Trophoblast cell (in vitro differentiated cells and primary cell): ENCODE data around the gene CRX.

Experiments
- DNase-seq, 2 donors: peaks; one replicate each; pipeline ENCODE4 v3.0.0-alpha.2; 2016
- H2AFZ ChIP-seq: 2 replicates; pipeline ENCODE4 v1.6.1; 2013; ENCODE audit warnings: low read length, moderate library complexity, mild to moderate bottlenecking; ENCODE audit not compliant: insufficient read depth, poor library complexity
- H2AK5ac ChIP-seq: 2 replicates; pipeline ENCODE4 v1.6.1; 2013; ENCODE audit warnings: mild to moderate bottlenecking, low read length
- H2BK120ac ChIP-seq: 2 replicates; pipeline ENCODE4 v1.6.1; 2013; ENCODE audit warnings: low read length, mild to moderate bottlenecking, moderate library complexity; ENCODE audit not compliant: insufficient read depth, poor library complexity
- H2BK12ac ChIP-seq: 2 replicates; pipeline ENCODE4 v1.6.1; 2013; ENCODE audit warnings: mild to moderate bottlenecking, low read length, moderate library complexity
- H2BK5ac ChIP-seq: 2 replicates; pipeline ENCODE4 v1.6.1; 2013; ENCODE audit warnings: low read length, low read depth, moderate library complexity, mild to moderate bottlenecking; ENCODE audit not compliant: poor library complexity
- H3K14ac ChIP-seq: 2 replicates; pipeline ENCODE4 v1.6.1; 2013; ENCODE audit warnings: mild to moderate bottlenecking, low read length
- H3K18ac ChIP-seq: 2 replicates; pipeline ENCODE4 v1.6.1; 2013; ENCODE audit warnings: mild to moderate bottlenecking, low read length
- H3K23ac ChIP-seq: 2 replicates; pipeline ENCODE4 v1.6.1; 2013; ENCODE audit warnings: low read length
- H3K27ac ChIP-seq: 2 replicates; pipeline ENCODE4 v1.5.1; 2013; ENCODE audit warnings: low read depth, mild to moderate bottlenecking, inconsistent platforms, low read length, moderate library complexity
- H3K27me3 ChIP-seq: 2 replicates; pipeline ENCODE4 v1.6.1; 2013; ENCODE audit warnings: inconsistent platforms, mild to moderate bottlenecking, low read length, moderate library complexity; ENCODE audit not compliant: insufficient read depth
- H3K36me3 ChIP-seq, 2 experiments: 1 replicate in 1 of 2; 2 replicates in 1 of 2; pipeline ENCODE4 v1.6.1; 2013; ENCODE audit warnings: low read length in 2 of 2, mild to moderate bottlenecking in 2 of 2, moderate library complexity in 1 of 2; ENCODE audit not compliant: insufficient read depth in 2 of 2, control insufficient read depth in 1 of 2
- H3K4ac ChIP-seq: 2 replicates; pipeline ENCODE4 v1.6.1; 2013; ENCODE audit warnings: low read depth, mild to moderate bottlenecking, low read length, moderate library complexity
- H3K4me1 ChIP-seq, 2 experiments: 1 replicate in 1 of 2; 2 replicates in 1 of 2; pipeline ENCODE4 v1.6.1; 2013; ENCODE audit warnings: low read length in 2 of 2, mild to moderate bottlenecking in 2 of 2, moderate library complexity in 1 of 2; ENCODE audit not compliant: insufficient read depth in 2 of 2, control insufficient read depth in 1 of 2
- H3K4me2 ChIP-seq: 2 replicates; pipeline ENCODE4 v1.6.1; 2013; ENCODE audit warnings: inconsistent platforms, mild to moderate bottlenecking, low read length, moderate library complexity
- H3K4me3 ChIP-seq: 2 replicates; pipeline ENCODE4 v1.5.1; 2013; ENCODE audit warnings: mild to moderate bottlenecking, low read depth, low read length, inconsistent platforms
- H3K79me1 ChIP-seq: one replicate; pipeline ENCODE4 v1.6.1; 2013; ENCODE audit warnings: low read length
- H3K79me2 ChIP-seq: 2 replicates; pipeline ENCODE4 v1.6.1; 2013; ENCODE audit warnings: low read length, mild to moderate bottlenecking; ENCODE audit not compliant: control insufficient read depth, insufficient read depth, poor library complexity
- H3K9ac ChIP-seq: 2 replicates; pipeline ENCODE4 v1.6.1; 2013; ENCODE audit warnings: mild to moderate bottlenecking, low read length
- H3K9me3 ChIP-seq: 2 replicates; pipeline ENCODE4 v1.6.1; 2013; ENCODE audit warnings: low read depth, mild to moderate bottlenecking, control low read depth, inconsistent platforms, low read length; ENCODE audit not compliant: insufficient read depth
- H4K12ac ChIP-seq: 2 replicates; pipeline ENCODE4 v1.6.1; 2013; ENCODE audit warnings: low read depth, mild to moderate bottlenecking, low read length, moderate library complexity
- H4K8ac ChIP-seq: 2 replicates; pipeline ENCODE4 v1.6.1; 2013; ENCODE audit warnings: low read depth, mild to moderate bottlenecking, low read length, moderate library complexity
- H4K91ac ChIP-seq: one replicate; pipeline ENCODE4 v1.6.1; 2013; ENCODE audit warnings: low read depth, mild to moderate bottlenecking, low read length, moderate library complexity
- WGBS: extraction: QIAGEN DNeasy Blood & Tissue Kit; methylation state at CpG from one replicate; pipeline ENCODE4 v1.1.7; 2013; ENCODE audit warnings: missing lambda C conversion rate; ENCODE audit not compliant: insufficient read length, insufficient coverage; ENCODE audit errors: extremely low coverage; 5-methylcytosine and 5-hydroxymethylcytosine counted together

CRX gene

DNA sequence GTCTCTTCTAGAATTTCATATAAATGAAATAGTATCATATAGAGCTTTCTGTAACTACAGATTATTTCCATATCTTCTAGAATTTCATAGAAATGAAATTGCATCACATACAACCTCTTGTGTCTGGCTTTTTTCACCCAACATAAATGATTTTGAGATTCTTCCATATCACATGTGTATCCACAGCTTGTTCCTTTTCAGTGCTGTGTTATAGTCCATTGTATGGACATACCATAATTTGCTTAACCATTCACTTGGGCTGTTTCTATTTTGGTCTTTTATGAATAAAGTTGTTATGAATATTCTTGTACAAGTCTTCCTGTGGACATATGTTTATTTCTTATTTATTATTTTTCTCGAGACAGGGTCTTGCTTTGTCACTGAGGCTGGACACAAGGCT is 29.1 kb upstream of the CRX start:
- H2BK5ac ChIP-seq, result no peak overlapping the region
- H3K27ac ChIP-seq, result no peak overlapping the region
- H3K9me3 ChIP-seq, result no peaks in the 10 kb centered on the region
- H2BK12ac ChIP-seq, result no peak overlapping the region
- no peak overlapping the region for H3K18ac ChIP-seq
- H3K27me3 ChIP-seq, result no peaks in the 10 kb centered on the region
- no peak overlapping the region for H3K4me3 ChIP-seq
- H3K4me1 ChIP-seq, result no peaks in the 10 kb centered on the region
- H3K79me1 ChIP-seq, result no peaks in the 10 kb centered on the region
- no peak overlapping the region for H2AK5ac ChIP-seq
- no peak overlapping the region for H4K8ac ChIP-seq
- no peak overlapping the region for H4K12ac ChIP-seq
- H3K79me2 ChIP-seq, result no peaks in the 10 kb centered on the region
- H3K14ac ChIP-seq, result no peak overlapping the region
- WGBS, result no CpG with 5 or more reads among the region's 1 CpG
- H3K36me3 ChIP-seq, result no peaks in the 10 kb centered on the region
- no peak overlapping the region for H2BK120ac ChIP-seq
- no peak for DNase-seq
- H3K23ac ChIP-seq, result no peak overlapping the region
- no peak overlapping the region for H3K4ac ChIP-seq
- H4K91ac ChIP-seq, result no peak overlapping the region
- H3K9ac ChIP-seq, result no peak overlapping the region
- H3K4me2 ChIP-seq, result no peak overlapping the region
- H2AFZ ChIP-seq, result no peak overlapping the region

DNA sequence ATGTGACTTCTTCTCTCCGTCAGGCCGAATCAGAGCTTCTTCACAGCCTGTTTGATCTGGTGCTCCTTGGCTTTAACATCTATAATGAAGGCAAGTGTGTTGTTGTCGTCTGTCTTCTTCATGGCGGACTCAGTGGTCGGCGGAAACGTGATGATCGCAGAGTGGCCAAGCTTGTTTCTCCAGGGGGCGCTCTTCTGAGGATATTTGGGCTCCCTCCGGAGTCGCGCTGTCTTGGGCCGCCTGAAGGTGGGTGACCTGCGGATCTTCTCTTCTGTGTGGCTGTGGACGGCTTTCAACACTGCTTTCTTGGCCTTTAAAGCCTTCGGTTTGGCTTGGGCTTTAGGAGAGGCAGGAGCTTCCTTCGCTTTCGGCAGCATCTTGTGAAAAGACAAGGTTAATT is 27.2 kb upstream of the CRX start:
- no CpG with 5 or more reads among the region's 18 CpGs for WGBS
- Histone ChIP-seq H3K4ac (no peak overlapping the region), H3K14ac (no peak overlapping the region), H3K27ac (no peak overlapping the region), H3K4me2 (no peak overlapping the region), H2BK12ac (no peak overlapping the region), H3K9me3 (no peaks in the 10 kb centered on the region), H3K18ac (no peak overlapping the region), H3K4me1 (no peaks in the 10 kb centered on the region), H4K91ac (no peak overlapping the region), H2AK5ac (no peak overlapping the region), H3K36me3 (no peaks in the 10 kb centered on the region), H3K4me3 (no peak overlapping the region), H2BK120ac (no peak overlapping the region), H4K8ac (no peak overlapping the region), H3K27me3 (no peaks in the 10 kb centered on the region), H2BK5ac (no peak overlapping the region), H3K23ac (no peak overlapping the region), H4K12ac (no peak overlapping the region), H2AFZ (no peak overlapping the region), H3K79me2 (no peaks in the 10 kb centered on the region), H3K9ac (no peak overlapping the region), H3K79me1 (no peaks in the 10 kb centered on the region)
- peak in 1 of 2 donors; percentile 24 for DNase-seq

DNA sequence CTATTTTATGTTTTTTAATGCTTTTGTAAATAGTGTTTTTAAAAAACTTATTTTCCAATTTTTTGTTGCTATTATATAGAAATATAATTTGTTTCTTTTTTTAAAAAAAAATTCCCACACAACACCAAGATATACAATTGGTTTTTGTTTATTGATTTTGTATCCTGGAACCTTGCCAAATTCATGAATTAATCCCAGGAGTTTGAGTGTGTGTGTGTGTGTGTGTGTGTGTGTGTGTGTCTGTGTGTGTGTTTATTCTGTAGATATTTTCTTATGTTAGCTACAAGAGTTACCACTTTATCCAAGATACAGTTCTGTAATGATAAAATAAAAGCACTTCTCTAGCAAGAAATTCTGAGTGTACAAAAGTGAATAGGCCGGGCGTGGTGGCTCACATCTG is 25.0 kb upstream of the CRX start:
- no peak overlapping the region for H3K23ac ChIP-seq
- H4K12ac ChIP-seq, result no peak overlapping the region
- H3K27ac ChIP-seq, result no peak overlapping the region
- H3K9me3 ChIP-seq, result no peaks in the 10 kb centered on the region
- H3K9ac ChIP-seq, result no peak overlapping the region
- DNase-seq, result no peak
- no peak overlapping the region for H2BK12ac ChIP-seq
- no peak overlapping the region for H4K91ac ChIP-seq
- H3K36me3 ChIP-seq, result no peaks in the 10 kb centered on the region
- H3K4me3 ChIP-seq, result no peak overlapping the region
- no peaks in the 10 kb centered on the region for H3K4me1 ChIP-seq
- no peaks in the 10 kb centered on the region for H3K27me3 ChIP-seq
- no peak overlapping the region for H2BK120ac ChIP-seq
- no peak overlapping the region for H3K4me2 ChIP-seq
- H3K4ac ChIP-seq, result no peak overlapping the region
- no peak overlapping the region for H2AFZ ChIP-seq
- H3K79me2 ChIP-seq, result no peaks in the 10 kb centered on the region
- no CpG with 5 or more reads among the region's 2 CpGs for WGBS
- no peak overlapping the region for H3K14ac ChIP-seq
- no peak overlapping the region for H4K8ac ChIP-seq
- no peak overlapping the region for H3K18ac ChIP-seq
- no peak overlapping the region for H2AK5ac ChIP-seq
- H3K79me1 ChIP-seq, result no peaks in the 10 kb centered on the region
- no peak overlapping the region for H2BK5ac ChIP-seq

DNA sequence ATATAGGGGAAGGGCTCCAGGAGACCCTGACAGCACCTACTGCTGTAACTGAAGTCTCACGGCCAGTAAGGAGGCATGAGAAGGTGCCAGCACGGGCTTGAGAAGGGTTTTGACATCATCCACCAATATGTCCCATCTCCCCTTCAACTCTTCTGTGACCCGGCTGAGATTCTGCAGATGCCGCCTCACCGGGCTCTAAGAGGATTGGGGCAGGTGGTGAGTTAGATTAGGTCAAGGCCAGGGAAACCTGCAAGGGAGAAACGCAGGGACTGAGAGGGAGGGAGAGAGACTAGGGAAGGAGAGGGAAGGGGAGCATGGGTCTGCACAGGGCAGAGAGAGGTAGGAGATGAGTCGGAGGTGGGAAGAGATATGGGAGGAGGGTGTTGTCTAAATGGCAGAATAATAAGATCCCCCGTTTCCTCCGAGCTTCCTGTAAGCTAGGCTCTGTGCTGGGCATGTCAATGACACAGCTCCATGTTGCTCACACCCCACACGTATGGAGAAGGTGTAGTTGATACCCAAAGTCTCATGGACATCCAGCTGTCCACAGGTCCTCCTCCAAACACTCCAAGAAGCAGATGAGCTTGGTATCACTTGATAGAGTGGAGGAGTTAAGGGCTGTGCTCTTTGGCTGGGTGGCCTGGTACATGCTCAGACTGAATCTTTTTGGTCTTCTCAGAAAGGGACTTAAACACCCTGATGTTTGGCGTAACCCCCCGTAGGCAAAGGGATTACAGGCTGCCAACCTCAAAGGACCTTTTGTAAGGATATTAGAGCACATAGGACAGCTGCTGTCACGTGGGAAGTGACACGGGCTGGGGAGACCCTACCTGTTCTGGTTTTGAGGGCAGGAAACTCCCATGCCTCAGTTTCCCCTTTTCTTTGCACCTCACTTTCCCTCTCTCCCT is 23.5 kb upstream of the CRX start:
- WGBS, result no CpG with 5 or more reads among the region's 14 CpGs
- H3K18ac ChIP-seq, result no peak overlapping the region
- H2BK12ac ChIP-seq, result no peak overlapping the region
- H3K9ac ChIP-seq, result no peak overlapping the region
- H3K9me3 ChIP-seq, result no peaks in the 10 kb centered on the region
- no peaks in the 10 kb centered on the region for H3K79me2 ChIP-seq
- no peak overlapping the region for H4K91ac ChIP-seq
- H3K4me2 ChIP-seq, result no peak overlapping the region
- H3K4me3 ChIP-seq, result no peak overlapping the region
- H3K14ac ChIP-seq, result no peak overlapping the region
- no peak overlapping the region for H2BK5ac ChIP-seq
- no peak overlapping the region for H4K8ac ChIP-seq
- H3K4ac ChIP-seq, result no peak overlapping the region
- H2AK5ac ChIP-seq, result no peak overlapping the region
- H3K27ac ChIP-seq, result no peak overlapping the region
- no peak overlapping the region for H3K23ac ChIP-seq
- H3K79me1 ChIP-seq, result no peaks in the 10 kb centered on the region
- H2BK120ac ChIP-seq, result no peak overlapping the region
- H3K36me3 ChIP-seq, result no peaks in the 10 kb centered on the region
- H3K27me3 ChIP-seq, result no peaks in the 10 kb centered on the region
- no peaks in the 10 kb centered on the region for H3K4me1 ChIP-seq
- no peak overlapping the region for H4K12ac ChIP-seq
- DNase-seq, result no peak
- H2AFZ ChIP-seq, result no peak overlapping the region
